ENCODE results near the gene NFATC1.

- TF ChIP-seq, protein P1, sequence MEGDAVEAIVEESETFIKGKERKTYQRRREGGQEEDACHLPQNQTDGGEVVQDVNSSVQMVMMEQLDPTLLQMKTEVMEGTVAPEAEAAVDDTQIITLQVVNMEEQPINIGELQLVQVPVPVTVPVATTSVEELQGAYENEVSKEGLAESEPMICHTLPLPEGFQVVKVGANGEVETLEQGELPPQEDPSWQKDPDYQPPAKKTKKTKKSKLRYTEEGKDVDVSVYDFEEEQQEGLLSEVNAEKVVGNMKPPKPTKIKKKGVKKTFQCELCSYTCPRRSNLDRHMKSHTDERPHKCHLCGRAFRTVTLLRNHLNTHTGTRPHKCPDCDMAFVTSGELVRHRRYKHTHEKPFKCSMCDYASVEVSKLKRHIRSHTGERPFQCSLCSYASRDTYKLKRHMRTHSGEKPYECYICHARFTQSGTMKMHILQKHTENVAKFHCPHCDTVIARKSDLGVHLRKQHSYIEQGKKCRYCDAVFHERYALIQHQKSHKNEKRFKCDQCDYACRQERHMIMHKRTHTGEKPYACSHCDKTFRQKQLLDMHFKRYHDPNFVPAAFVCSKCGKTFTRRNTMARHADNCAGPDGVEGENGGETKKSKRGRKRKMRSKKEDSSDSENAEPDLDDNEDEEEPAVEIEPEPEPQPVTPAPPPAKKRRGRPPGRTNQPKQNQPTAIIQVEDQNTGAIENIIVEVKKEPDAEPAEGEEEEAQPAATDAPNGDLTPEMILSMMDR (IDR thresholded peaks at IDR 0.05): no peak
- TF ChIP-seq POLR2A (IDR thresholded peaks at IDR 0.05): no peak
- TF ChIP-seq EP300 (IDR thresholded peaks at IDR 0.05): no peak
- no peak for TF ChIP-seq POLR2AphosphoS5 (IDR thresholded peaks at IDR 0.05)
Observed at GRCh38 chr18:79555885-79556284, 160.2 kb downstream of the NFATC1 start.

All from suprapubic skin (tissue), 4 donors.